Lung (tissue), 12 donors: ENCODE data around the gene HERC4. TPM values are rescaled to one million over a fixed set of nuclear protein-coding genes. Genes with fewer than 3 reads are reported as not detected.

Source experiments
- ATAC-seq: fragments of 200-7000 bp; cut with Tn5 transposase; one replicate; pipeline ENCODE4 v1.9.1; 2020; ENCODE audit warnings: moderate number of reproducible peaks; ENCODE audit not compliant: insufficient read depth, low FRiP score
- DNase-seq, 3 donors: peaks; one replicate each; pipeline ENCODE4 v3.0.0-alpha.2; 2013 to 2017
- H3K27ac ChIP-seq, 2 donors: one replicate each; pipeline ENCODE4 v1.5.1; 2013; ENCODE audit warnings: mild to moderate bottlenecking in 2 of 2, moderate library complexity in 2 of 2, control low read depth in 1 of 2, inconsistent platforms in 1 of 2, low read depth in 1 of 2, low read length in 1 of 2
- H3K27me3 ChIP-seq, 3 donors: one replicate each; pipeline ENCODE4 v1.5.1; 2013; ENCODE audit warnings: low read length in 2 of 3; ENCODE audit not compliant: control insufficient read depth in 3 of 3, insufficient read depth in 3 of 3
- H3K36me3 ChIP-seq, 4 donors: one replicate each; pipeline ENCODE4 v1.5.1; 2013; ENCODE audit warnings: low read length in 4 of 4, mild to moderate bottlenecking in 1 of 4, moderate library complexity in 1 of 4; ENCODE audit not compliant: control insufficient read depth in 4 of 4, insufficient read depth in 4 of 4
- H3K4me1 ChIP-seq, 5 donors: one replicate each; pipeline ENCODE4 v1.5.1; 2013; ENCODE audit warnings: low read length in 5 of 5, mild to moderate bottlenecking in 2 of 5, moderate library complexity in 1 of 5; ENCODE audit not compliant: control insufficient read depth in 5 of 5, insufficient read depth in 5 of 5
- H3K4me3 ChIP-seq: one replicate; pipeline ENCODE4 v1.5.1; 2013; ENCODE audit warnings: mild to moderate bottlenecking, control low read depth, moderate library complexity
- H3K9ac ChIP-seq, 2 donors: one replicate each; pipeline ENCODE4 v1.5.1; 2013; ENCODE audit warnings: low read length in 2 of 2, control low read depth in 1 of 2; ENCODE audit not compliant: insufficient read depth in 1 of 2
- H3K9me3 ChIP-seq, 4 donors: one replicate each; pipeline ENCODE4 v1.5.1; 2013; ENCODE audit warnings: low read length in 3 of 4, mild to moderate bottlenecking in 1 of 4, moderate library complexity in 1 of 4; ENCODE audit not compliant: control insufficient read depth in 4 of 4, insufficient read depth in 3 of 4
- CTCF ChIP-seq: IDR thresholded peaks from 2 replicates; pipeline ENCODE4 v1.5.1; 2012; ENCODE audit warnings: mild to moderate bottlenecking; ENCODE audit errors: control extremely low read depth, extremely low read depth
- WGBS, 2 donors: extraction: QIAGEN DNeasy Blood & Tissue Kit; methylation state at CpG; one replicate each; pipeline ENCODE4 v1.1.7; 2013; 5-methylcytosine and 5-hydroxymethylcytosine counted together
- polyA plus RNA-seq, 2 donors: library from polyadenylated mRNA; stranded (reverse); fragments of 200-250 nt; gene quantifications; one replicate each; pipeline ENCODE4 v1.2.1, GENCODE V29; 2013
- total RNA-seq, 2 donors: library from RNA; depleted of rRNA in 1 of 2; stranded (reverse); fragments of >200 nt in 1 of 2; gene quantifications; one replicate each; pipeline ENCODE4 v1.2.1, GENCODE V29; 2014 to 2021
- donor health status: control.
- donor health status: control.
- donor health status: Bipolar disorder and iron deficiency.
- donor health status: healthy.
- donor health status: DM: yes; HTN: yes; CAD: no.

HERC4 gene
- total and polyA plus RNA-seq, 4 donors: 16.3 to 162 (median 32.5) TPM

- no peak for TF ChIP-seq CTCF
- no peaks in the 10 kb centered on the region for H3K9me3 ChIP-seq
- H3K27ac ChIP-seq: no peak overlapping the region
- no peak overlapping the region for H3K4me3 ChIP-seq
- ATAC-seq (no peak), DNase-seq (no peak)
- no peaks in the 10 kb centered on the region for H3K4me1 ChIP-seq
- H3K36me3 ChIP-seq: peaks cover 0 to 12% (median 6%) of the 10 kb centered on the region in 4 donors
- WGBS, 2 donors: 97 to 98% methylated on average over 6 of the region's 6 CpGs
- no peak overlapping the region for H3K9ac ChIP-seq
- H3K27me3 ChIP-seq: no peaks in the 10 kb centered on the region
Measured at GRCh38 chr10:67955614-67956013, 119.5 kb downstream of the HERC4 start.

DNA sequence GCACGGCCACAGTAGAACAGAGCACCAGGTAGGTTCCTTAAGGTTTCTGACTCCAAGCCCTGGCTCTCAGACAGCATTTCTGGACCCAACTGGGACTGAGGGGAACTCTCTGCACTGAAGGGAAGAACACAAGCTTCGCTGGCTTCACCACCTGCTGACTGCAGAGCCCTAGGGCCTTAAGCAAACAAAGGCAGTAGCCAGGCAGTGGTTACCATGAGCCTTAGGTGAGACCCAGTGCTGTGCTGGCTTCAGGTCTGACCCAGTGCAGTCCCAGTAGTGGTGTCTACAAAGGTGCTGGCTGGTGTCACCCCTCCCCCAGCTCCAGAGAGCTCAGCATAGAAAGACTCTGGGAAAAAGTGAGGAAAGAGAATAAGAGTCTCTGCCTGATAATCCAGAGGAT lies 131.2 kb downstream of the HERC4 start:
- DNase-seq (no peak), ATAC-seq (no peak)
- Histone ChIP-seq H3K9me3 (peaks cover 0 to 3% (median 0%) of the 10 kb centered on the region in 4 donors), H3K4me1 (no peaks in the 10 kb centered on the region), H3K27ac (no peak overlapping the region), H3K36me3 (peaks cover 7 to 24% (median 10%) of the 10 kb centered on the region in 4 donors), H3K9ac (no peak overlapping the region), H3K4me3 (no peak overlapping the region), H3K27me3 (no peaks in the 10 kb centered on the region)
- WGBS, 2 donors: 98 to 100% methylated on average over 2 of the region's 2 CpGs
- TF ChIP-seq CTCF: no peak

DNA sequence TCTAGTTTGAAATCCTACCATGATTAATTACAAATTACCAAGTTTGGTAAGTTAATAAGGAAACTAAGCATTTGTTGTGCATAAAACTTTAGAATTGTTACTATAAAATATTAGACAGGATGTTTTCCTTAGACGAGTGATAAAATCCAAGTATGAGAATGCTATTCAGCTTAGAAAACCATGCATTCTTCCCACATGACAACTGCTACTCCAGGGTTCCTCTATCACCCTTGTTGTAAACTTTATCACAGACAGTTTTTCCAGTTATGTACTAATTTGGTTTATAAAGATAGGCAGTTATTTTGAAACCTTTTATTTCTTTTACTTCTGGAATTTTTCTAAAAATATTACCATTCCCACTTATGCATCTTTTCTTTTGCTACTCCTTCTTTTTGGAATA lies 138.7 kb downstream of the HERC4 start:
- no peak for TF ChIP-seq CTCF
- Histone ChIP-seq H3K27me3 (no peaks in the 10 kb centered on the region), H3K27ac (no peak overlapping the region), H3K9ac (no peak overlapping the region), H3K36me3 (peaks cover 3 to 17% (median 13%) of the 10 kb centered on the region in 4 donors), H3K4me3 (no peak overlapping the region), H3K4me1 (no peaks in the 10 kb centered on the region), H3K9me3 (no peaks in the 10 kb centered on the region)
- ATAC-seq: no peak
- WGBS, 2 donors: 73 to 89% methylated on average over 1 of the region's 1 CpG
- DNase-seq: no peak

GRCh38 chr10:67935223-67935622 lies 139.9 kb downstream of the HERC4 start:
- Histone ChIP-seq H3K4me3 (no peak overlapping the region), H3K9me3 (no peaks in the 10 kb centered on the region), H3K36me3 (peaks cover 3 to 17% (median 14%) of the 10 kb centered on the region in 4 donors), H3K4me1 (no peaks in the 10 kb centered on the region), H3K27me3 (no peaks in the 10 kb centered on the region), H3K27ac (no peak overlapping the region), H3K9ac (no peak overlapping the region)
- no peak for TF ChIP-seq CTCF
- WGBS, 2 donors: 96 to 98% methylated on average over 9 of the region's 9 CpGs
- DNase-seq (no peak), ATAC-seq (no peak)
